GM19372 (cell line): ENCODE measurements around the gene PPM1E.
"Not testable (repeated sequence)": the region's sequence is repeated elsewhere in the genome, so short reads cannot be mapped to it uniquely, and the experiment has no call there.

Source experiments
- ATAC-seq: cut with Tn5 transposase; IDR thresholded peaks from one replicate; pipeline ENCODE4 v1.9.1; 2021; ENCODE audit warnings: mild to moderate bottlenecking, low read depth, moderate library complexity; ENCODE audit not compliant: unreplicated experiment

Gene PPM1E

DNA sequence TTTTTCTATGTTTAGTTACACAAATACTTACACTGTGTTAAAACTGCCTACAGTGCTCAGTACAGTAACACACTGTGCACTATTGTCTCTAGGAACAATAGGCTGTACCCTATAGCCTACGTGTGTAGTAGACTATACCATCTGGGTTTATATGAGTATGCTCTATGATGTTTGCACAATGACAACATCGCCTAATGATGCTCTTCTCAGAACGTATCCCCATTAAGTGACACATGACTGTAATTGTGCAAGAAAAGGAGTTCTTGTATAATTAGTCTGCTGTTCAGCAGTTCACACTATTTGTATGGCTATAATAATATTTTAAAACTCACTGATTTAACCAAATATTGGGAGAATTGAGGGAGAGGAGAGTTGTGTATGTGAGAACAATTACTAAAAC lies 177.3 kb downstream of the PPM1E start:
- ATAC-seq: no peak

DNA sequence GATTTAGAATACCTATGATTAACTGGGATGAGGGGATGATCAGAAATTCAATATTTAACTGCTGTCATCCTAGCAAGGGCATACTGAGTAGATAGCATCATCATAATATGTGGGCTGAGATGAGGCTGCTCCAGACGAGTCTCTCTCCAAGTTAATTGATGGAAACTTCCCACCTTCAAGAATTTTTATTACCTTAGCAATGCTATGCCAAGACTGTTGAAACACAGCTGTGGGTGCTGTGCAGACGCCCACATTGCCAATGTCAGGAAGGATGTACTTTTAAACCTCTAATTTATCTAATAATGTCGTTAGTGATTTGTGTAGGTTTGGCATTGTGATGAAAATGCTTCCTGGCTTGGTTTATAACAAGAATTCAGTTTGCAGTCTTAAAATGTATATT lies 180.6 kb downstream of the PPM1E start:
- no peak for ATAC-seq

DNA sequence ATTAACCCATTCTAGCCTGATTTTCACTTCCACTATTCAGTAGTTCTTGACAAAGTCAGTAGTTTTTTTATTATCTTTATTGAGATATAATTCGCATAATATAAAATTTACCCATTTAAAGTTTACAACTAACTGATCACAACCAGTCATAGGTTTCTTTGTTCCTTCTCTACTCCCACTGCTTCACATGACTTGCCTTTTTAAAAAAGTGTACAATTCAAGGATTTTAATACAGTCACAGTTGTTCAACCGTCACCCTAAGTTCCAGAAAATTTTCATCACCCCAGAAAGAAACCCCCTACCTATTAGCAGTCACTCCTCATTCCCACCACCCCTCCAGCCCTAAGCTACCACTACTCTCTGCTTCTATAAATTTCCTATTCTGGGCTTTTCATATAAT lies 188.5 kb downstream of the PPM1E start:
- ATAC-seq: no peak

DNA sequence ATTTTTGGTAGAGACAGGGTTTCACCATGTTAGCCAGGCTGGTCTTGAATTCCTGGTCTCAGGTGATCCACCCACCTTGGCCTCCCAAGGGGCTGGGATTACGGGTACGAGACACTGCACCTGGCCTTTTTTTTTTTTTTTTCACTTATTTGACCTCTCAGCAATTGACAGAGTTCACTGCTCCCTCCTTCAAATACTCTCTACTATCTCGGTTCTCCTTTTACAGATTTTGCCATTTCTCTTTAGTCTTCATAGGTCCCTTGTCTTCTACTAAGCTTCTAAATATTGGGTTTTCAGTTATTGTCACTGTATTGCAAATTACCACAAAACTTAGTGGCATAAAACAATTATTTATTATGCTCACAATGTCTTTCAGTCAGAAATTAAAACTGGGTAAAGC lies 191.8 kb downstream of the PPM1E start:
- no peak for ATAC-seq

DNA sequence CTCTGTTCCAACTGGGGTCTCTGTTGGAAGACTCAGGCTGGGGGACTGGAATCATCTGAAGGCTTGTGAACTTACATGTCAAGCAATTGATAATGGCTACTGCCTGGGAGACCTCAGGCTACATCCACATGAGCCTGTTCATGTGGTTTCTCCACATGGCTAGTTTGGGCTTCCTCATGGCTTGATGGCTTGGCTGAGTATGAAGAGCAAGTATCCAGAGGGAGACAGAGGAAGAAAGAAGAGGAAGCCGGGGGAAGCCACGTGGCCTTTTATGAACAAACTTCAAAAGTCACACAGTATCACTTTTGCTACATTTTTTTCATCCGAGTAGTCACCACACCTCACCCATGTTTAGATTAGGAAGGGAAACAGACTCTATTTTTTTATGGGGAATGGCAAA lies 192.2 kb downstream of the PPM1E start:
- ATAC-seq: no peak

DNA sequence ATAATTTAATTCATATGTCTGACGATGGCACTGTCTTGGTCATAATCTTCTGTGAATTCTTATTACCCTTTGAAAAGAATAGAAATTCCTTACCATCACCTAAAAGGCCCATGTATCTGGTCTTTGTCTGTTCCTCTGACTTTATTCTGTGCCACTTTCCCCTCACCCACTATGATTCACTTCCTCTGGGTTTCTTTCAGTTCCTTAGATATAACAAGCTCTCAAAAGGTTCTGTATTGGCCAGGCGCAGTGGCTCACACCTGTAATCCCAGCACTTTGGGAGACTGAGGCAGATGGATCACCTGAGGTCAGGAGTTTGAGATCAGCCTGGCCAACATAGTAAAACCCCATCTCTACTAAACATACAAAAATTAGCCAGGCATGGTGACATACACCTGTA lies 198.7 kb downstream of the PPM1E start:
- not testable (repeated sequence) for ATAC-seq

DNA sequence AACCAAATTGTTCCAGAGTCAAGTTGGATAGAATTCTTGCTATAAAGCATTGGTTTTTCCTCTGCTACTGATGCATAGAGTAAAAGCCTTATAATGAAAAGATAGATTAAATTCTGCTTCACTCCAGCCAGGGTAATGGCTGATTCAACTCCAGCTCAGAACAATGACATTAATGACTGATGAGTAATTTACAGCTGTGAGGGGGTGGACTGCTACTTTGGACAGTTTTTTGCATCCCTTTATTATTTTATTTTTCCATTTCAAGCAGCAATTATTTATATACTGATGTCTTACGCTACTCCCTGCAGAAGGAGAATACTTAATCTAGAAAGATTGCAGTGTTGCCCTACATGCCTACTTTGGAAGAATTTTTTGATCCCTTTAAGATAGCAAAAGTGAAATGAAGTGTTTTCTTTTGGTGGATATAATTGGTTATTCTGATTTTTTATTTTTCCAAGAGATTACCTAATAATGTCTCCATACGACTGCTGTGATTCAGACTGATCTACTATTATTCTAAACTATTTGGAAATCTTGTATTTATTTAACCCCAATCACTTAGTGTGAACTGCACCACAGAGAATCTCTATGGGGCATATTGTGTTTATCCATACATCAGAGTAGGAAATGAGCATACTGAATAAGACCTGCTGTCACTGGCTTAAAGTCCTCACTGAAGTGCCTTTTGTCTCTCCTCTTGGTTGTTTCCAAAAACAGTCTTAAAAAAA lies 201.5 kb downstream of the PPM1E start:
- no peak for ATAC-seq

DNA sequence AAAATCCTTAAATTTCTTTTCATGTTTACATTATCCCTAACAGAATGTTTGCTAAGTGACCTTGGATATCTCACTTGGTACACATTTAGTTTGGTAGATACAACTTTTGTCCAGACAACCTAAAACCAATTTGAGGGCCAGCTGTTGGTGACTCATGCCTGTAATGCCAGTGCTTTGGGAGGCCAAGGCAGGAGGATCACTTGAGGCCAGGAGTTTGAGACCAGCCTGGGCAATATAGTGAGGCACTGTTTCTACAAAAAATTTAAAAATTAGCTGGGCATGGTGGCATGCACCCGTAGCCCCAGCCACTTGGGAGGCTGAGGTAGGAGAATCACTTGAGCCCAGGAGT lies 202.0 kb downstream of the PPM1E start:
- not testable (repeated sequence) for ATAC-seq

DNA sequence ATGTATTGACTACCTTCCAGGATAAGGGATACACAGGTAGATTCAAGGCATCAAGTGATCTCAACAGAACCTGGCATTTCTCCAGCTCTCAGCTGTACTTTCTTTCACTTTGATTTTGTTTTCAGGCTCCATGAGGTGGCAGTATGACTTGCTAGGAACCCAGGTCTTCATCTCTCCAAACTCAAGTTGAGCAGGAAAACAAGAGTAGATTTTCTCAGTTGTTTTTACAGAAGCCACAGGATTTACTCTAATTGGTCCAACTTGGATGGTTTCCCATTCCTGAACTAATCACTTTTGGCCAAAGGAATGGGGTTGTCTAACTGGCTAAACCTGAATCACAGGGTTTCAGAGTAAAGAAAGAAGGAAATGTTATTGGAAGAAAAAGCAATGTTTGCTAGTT lies 204.4 kb downstream of the PPM1E start:
- ATAC-seq: no peak

DNA sequence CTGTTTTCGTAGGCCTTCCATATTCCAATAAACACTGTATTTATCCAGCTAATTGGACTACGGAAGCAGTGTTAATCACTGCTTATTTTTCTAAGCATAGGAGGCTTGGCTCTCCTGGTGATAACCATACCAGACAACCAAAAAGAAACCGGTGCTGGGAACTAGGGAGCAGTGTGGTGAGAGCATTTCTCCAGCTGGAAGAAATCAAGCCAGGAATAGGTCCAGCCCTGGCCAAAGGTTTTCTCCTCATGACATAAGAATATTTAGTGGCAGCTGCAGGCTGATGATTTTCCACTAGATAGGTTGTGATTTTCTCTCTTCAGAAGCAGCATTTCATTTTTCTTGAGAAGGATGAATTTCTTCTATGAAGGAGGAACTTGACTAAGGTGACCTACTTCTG lies 209.6 kb downstream of the PPM1E start:
- no peak for ATAC-seq

DNA sequence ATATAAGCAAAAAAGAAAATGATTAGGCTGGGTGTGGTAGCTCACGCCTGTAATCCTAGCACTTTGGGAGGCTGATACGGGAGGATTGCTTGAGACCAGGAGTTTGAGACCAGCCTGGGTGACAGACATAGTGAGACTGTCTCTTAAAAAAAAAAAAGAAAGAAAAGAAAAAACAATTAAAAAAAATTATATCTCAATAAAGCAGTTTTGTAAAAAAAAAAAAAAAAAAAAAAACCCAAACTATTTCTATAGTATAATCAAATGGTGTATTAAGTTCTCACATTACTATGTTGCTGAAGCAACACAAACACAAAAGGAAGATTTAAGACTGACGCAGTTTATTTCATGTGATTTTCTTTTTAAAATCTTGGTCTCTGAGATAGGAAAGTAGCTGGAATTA lies 210.6 kb downstream of the PPM1E start:
- no peak for ATAC-seq

DNA sequence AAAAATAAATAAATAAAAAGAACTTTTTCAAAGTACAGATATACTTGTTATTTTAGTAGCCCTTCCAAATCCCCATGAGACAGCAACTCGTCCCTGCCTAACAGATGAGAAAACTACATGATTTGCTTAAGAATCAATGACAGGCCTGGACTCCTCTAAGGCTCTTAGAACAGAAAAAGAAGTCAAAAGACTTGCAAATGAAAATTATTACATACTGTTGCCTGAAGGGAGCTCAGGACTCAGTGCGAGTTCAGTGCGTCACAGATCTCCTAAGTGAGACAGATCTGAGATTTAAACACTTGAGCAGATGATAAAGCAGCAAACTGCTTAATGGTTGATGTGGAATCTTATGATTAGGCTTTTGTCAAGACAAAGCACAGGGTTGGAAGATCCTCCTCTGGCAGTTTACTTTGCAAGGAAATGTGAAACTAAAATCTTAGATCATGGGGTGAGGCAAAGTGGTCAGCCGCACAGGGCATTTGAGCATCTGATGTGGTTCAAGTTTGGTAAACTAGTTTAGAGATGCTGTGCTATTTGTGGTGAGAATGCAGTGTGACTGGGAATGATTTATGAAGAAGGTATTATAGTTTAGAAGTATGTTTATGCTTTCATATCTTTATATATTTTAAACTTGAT lies 212.9 kb downstream of the PPM1E start:
- no peak for ATAC-seq

DNA sequence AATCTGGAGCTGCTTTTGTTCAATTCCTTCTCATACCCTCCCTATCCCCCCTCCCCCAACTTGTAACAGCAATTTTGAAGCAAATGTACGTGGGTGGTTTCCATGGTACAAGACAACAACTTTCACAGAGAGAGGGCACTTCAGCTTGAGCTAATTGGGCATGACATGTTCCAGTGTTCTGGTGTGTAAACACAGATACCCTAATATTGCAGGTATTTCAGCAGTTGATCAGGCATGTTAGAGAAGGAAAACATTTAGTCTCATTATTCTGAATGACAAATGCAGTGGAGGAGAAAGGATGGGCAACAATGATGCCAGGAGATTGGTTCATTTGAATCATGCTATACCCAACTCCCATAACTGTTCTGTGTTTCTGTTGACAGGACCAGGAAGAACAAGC lies 213.5 kb downstream of the PPM1E start:
- ATAC-seq: no peak

DNA sequence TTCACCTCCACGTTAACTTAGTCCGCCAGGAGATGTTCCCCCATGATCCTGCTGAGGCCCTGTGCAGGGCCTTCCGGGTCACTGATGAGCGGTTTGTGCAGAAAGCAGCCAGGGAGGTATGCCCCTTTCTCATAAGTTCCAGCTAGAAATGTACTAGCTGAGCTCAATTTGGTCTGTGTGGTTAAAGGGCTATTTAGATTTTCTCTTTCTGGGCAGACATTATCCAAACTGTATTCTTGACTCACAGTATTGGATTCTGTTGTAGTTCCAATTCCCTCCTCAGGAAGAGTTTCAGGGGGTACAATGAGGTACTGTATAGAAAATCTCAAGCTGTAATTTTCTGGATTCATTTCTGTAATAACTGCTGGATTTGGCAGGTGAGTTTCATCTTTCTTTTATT lies 214.0 kb downstream of the PPM1E start:
- no peak for ATAC-seq

DNA sequence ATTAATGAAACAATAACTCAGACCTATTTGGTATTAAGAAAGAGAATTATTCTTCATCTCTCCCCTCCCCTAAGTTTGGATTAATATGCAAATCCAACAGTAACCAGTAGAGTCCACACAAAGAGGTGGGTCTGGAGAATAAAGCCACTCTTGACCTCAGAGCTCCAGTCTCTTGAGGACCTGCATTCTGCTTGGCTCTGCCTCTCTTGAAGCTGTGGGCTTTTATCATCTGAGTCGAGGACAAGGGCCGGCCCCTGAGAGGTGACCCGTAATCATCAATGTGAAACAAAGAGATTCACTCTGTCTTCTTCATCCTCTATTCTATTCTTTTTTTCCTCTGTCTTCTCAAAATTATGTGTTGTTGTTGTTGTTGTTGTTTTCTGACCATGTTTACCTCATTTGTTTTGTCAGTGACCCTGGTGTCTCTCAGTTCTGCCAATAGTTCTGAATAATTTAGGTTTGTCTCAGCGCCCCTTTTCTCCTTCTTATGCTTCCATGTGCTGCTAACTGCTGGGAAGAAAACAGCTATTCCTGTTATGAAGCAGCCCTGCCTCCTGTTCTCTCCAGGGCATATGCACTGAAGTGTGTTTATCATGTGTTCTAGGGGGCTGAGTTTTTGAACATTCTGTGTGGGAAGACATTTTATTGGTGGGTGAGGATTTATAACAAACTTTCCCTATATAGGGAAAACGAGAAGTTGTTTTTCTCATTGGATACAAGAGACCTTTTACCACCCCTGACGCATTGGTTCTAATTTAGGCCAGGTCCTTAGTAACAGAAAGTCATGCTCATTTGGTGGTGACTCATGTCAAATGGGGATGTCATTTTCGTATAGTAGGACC lies 215.2 kb downstream of the PPM1E start:
- no peak for ATAC-seq

DNA sequence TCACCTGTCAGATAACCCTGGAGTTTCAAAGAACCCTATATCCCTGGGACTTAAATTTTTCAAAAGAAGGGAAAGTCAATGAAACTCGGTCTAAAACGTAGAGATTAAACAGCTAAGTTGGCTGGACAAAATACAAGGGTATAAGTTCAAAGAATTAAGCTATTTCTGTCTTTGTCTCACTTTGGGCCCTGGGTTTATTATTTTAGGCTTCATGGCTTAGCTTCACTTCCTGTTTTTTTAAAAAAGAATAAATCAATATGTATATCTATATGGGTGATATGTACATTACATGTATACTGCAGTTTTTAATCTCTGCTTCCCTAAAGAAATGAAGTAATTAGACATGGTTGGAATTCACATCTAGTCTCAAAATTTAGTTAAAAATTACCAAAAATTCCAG lies 218.7 kb downstream of the PPM1E start:
- ATAC-seq: no peak

DNA sequence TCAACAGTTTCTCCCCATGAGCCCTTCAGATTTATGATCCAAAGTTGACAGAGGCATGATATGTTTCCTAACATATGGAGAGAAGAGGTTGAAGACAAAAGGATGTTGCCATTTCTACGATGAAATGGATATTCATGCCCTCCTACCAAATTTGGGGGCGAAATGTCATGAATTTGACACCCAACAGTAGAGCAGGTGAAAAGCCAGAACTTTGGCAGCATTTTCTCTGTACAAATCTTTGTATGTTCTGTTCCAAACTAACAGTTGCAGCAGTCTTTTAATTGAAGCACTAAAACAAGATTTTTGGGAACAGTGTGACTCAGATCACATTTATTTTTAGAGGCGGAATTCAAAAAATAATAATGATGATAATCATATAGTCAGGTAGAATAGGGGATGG lies 220.9 kb downstream of the PPM1E start:
- no peak for ATAC-seq

DNA sequence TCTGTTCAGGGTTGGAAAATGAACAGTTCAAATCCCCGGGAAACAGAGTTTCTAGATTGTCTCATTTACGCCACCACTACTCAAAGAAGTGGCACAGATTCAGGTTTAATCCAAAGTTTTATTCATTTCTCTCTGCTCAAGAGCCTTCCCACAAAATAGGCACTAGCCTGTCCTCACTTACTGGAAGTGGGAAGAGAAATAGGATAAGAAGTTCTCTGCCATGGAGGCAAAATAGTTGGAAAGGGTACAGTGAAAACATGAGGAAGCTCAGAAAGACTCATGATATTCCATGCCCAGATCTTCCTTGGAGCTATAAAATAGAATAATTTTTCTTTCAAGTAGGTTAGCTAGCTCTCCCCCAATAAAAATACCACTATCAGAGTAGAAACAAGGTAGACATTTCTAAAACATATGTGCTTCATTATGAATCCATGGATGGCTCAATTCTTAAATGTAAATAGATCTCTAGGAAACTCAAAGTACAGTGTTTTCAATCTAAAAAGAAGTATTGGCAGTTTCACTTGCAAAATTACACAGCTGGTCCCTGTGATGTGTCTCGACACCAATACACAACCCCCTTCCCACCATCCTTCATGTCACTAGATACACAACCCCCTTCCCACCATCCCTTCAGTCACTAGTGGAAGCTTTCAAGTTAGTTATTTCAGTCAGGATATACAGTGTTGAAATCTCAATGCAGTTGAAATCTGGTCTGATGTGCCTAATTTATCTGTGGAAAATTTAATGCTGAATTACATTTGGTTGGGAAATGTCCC lies 225.2 kb downstream of the PPM1E start:
- ATAC-seq: no peak

DNA sequence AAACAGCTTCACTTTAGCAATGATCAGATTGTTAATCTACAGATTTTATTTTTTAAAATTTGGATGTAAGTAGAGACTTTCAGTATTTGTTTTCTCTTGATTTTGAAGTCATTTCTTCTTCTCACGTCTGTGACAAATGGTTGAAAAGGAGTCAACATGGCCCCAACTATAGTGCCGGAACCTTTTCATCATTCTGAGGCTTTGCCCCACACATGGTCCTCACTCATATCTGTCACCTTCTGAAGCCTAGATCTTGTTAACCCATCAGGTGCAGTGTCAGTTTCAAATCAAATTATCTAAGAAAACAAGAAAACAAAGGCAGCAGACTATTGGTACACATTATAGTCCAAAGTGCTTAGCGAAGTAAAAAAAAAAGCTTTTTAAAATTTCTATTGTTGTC lies 227.0 kb downstream of the PPM1E start:
- ATAC-seq: no peak

DNA sequence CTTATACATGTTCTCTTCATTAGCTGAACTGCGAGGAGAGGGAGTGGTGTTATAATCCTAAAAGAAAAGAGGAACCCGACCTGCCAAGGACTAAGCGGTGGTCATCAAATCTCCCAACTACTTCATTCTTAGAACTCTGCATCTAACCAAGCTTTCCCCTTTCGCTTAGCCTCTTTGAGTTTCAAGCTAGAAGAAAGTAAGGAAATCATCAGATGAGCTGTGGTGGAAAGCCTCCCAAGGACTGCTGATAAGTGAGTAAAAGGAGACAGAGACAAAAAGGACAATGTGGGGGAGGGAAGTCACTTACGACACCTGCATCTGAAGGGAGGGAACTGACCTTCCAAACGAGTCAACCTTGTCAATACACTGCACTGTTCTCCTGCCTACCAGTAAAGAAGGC lies 229.7 kb downstream of the PPM1E start:
- no peak for ATAC-seq

DNA sequence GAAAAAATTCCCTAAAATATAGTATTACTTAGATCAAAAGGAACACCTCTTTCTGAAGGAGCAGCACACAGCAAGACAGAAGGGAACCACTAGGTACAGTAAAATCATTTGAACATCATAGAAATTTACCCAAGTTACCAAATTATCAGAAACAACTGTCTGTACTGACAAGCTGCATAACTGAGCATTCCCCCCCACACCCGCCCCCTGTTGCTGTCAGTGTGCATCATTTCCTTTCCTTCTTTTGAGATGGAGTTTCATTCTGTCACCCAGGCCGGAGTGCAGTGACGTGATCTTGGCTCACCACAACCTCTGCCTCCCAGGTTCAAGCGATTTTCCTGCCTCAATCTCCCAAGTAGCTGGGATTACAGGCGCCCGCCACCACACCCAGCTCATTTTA lies 230.3 kb downstream of the PPM1E start:
- ATAC-seq: no peak
